GM19025 (cell line): ENCODE results near the gene SPNS1.
"Not testable (repeated sequence)": the region's sequence is repeated elsewhere in the genome, so short reads cannot be mapped to it uniquely, and the experiment has no call there.

Source experiments
- ATAC-seq: cut with Tn5 transposase; IDR thresholded peaks from one replicate; pipeline ENCODE4 v1.9.1; 2021; ENCODE audit warnings: mild to moderate bottlenecking, low read depth, moderate library complexity; ENCODE audit not compliant: unreplicated experiment

SPNS1 gene

DNA sequence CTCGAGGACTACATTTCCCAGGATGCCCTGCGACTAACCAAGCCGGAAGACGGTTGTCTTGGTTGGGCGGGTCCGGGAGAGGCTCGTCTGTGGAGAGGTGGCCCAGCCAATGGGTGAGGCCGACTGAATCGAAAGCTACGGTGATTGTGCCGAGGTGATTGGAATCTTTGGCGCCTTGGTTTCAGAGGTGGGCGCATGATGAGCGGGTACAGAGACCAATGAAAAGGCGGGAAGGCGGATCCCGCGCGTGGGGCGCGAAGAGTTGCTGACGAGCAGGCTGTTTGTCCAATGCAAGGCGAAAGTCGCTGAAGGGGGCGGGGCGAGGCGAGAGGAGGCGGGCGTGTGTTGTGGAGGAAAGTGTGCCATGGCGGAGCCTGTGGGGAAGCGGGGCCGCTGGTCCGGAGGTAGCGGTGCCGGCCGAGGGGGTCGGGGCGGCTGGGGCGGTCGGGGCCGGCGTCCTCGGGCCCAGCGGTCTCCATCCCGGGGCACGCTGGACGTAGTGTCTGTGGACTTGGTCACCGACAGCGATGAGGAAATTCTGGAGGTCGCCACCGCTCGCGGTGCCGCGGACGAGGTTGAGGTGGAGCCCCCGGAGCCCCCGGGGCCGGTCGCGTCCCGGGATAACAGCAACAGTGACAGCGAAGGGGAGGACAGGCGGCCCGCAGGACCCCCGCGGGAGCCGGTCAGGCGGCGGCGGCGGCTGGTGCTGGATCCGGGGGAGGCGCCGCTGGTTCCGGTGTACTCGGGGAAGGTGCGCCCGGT lies 23.7 kb upstream of the SPNS1 start, which contains the start of gene NFATC2IP:
Gene NFATC2IP (plus strand): TSS at position 290 of the 762 bp plus-strand sequence. CDS start 75 bp downstream, at position 365.
- ATAC-seq: peak; percentile 95

DNA sequence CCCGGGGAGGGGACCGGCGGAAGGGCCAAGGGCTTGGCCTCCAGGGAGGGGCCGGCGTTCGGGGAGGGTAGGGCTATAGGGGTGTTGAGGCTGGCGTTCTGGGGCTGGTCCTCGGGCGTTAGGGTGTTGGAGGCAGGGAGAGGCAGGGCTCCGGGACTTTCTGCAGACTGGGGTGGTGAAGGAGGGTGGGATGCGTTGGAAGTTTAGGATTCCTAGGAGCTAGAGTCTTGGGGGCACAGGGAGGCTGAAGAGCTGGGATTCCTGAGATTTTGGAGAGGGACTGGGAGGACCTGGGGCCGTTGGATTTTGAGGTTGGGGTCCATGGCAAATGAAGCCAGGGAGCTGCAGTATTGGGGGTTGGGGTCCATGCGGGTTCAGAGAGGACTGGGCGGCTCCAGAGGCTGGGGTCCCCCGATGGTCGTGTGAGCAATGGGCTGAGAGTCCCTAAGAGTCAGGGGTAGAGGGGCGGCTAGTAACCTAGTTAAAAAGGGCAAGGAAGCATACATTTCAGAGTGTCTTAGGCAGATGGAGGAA lies 23.1 kb upstream of the SPNS1 start:
- ATAC-seq: peak; percentile 6

DNA sequence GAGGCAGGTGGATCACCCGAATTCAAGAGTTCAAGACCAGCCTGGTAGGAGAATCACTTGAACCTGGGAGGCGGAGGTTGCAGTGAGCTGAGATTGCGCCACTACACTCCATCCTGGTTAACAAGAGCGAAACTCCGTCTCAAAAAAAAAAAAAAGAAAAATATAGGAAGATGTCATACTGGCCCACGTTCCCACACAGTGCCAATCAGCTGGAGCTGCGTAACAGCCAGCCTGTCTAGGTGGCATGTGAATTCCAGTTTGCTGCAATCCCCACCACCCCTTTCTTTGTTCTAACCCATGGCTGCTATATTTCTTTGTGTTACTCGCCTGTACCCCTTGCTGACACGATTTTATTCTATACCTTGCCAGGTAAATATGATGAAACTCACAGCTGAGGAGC lies 16.4 kb upstream of the SPNS1 start:
- ATAC-seq: no peak

DNA sequence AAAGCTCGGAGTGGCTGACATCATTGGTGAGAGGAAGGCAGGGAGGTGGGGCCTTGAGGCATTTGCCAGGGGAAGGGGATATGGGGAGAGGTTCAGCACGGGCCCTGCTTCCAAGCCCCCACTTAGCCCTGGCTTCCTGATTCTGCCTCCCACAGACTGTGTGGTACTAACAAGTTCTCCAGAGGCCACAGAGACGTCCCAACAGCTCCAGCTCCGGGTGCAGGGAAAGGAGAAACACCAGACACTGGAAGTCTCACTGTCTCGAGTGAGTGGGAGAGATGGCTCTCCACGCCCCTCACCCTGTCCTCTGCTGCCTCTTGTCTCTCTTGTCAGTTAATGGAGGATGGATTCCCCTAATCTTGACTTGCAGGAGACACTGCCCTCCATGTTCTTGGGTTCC lies 15.7 kb upstream of the SPNS1 start:
- ATAC-seq: no peak

DNA sequence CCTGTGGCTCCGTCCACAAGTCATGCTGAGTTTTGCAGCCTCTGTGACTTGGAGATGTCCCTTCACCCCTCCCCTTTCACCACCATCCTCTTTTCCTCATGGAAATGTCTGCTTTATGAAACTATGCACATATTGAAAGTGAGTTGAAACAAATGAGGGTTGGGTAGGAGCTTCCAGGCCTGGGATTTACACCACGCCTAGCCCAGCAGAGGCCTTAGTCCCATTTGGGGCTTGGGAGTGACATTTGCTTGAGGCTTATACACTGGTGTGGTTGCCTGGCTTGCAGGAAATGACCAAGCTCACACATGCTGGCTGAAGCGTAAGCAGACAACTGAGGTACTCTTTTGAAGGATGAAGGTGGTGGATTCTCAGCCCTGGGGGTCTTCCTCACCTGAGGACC lies 10.5 kb upstream of the SPNS1 start:
- ATAC-seq: no peak

DNA sequence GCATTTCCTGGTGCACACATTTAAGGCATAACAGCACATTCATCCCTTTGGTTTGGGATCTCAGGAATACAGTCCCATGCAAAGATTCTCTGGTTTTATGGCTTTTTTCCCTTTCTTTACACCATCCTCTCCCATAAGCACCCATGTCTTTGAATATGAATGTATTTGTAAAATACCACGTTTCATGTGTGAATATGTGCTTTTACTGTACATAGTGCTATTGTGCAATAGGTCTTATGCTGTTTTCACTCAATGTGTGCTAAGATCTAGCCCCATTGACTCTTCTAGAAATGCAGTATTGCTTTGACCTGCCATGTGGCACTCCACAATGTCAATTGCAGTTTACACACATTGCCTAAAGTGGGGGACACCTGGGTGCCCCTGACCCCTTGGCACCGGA lies 10.1 kb upstream of the SPNS1 start:
- ATAC-seq: no peak

DNA sequence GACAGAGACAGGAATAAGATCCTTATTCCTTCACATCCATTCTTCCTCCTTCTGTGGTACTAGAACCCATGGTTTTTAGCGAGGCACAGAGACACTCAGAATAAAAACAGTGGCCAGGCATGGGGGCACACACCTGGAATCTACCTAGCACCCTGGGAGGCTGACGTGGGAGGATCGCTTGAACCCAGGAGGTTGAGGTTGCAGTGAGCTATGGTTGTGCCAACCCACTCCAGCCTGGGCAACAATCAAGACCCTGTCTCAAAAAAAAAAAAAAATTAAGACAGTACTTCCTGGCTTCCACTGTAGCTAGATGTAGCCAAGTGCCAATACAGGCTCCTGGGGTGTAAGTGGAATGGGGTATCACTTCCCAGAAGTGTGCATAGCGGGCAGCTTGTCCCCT lies 7.4 kb upstream of the SPNS1 start:
- ATAC-seq: no peak

DNA sequence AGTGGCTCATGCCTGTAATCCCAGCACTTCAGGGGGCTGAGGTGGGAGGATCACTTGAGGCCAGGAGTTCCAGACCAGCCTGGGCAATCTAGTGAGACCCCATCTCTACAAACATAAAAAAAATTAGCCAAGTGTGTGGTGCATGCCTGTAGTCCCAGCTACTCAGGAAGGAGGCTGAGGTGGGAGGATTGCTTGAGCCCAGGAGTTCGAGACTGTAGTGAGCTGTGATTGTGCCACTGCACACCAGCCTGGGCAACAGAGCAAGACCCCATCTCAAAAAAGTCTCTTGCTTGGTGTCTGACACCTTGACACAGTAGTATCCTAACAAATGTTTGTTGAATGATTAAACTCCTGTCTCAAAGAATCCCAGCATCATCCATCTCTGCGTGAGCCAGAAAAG lies 4.9 kb upstream of the SPNS1 start:
- ATAC-seq: not testable (repeated sequence)

DNA sequence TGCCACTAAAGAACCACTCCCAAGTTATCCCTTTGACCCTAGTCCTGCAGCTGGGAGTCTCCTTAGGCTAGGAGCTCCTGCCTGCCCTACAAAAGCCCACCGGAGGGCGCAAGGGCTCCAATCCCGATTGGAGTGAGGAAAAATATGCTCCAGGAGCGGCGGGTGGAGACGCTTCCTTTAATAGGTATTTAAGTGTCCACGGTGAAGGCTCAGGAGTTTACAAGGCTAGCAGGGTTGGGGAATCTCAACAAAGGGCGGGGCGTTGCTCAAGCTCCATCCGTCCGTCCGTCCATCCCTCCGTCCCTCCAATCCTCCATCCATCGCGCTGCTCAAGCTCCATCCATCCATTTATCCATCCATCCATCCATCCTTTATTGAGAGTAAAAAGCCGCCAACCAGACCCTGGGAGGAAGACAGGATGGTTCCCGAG lies 556 bp upstream of the SPNS1 start:
- ATAC-seq: no peak

DNA sequence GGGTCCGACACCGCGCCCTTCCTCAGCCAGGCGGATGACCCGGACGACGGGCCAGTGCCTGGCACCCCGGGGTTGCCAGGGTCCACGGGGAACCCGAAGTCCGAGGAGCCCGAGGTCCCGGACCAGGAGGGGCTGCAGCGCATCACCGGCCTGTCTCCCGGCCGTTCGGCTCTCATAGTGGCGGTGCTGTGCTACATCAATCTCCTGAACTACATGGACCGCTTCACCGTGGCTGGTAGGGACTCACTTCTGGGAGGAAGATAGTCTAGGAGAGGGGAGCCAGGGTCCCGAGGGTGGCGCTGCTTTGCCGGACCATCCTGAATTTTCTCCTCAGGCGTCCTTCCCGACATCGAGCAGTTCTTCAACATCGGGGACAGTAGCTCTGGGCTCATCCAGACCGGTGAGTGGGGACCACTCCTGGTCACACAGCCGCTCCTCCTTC lies 601 bp downstream of the SPNS1 start:
- no peak for ATAC-seq

DNA sequence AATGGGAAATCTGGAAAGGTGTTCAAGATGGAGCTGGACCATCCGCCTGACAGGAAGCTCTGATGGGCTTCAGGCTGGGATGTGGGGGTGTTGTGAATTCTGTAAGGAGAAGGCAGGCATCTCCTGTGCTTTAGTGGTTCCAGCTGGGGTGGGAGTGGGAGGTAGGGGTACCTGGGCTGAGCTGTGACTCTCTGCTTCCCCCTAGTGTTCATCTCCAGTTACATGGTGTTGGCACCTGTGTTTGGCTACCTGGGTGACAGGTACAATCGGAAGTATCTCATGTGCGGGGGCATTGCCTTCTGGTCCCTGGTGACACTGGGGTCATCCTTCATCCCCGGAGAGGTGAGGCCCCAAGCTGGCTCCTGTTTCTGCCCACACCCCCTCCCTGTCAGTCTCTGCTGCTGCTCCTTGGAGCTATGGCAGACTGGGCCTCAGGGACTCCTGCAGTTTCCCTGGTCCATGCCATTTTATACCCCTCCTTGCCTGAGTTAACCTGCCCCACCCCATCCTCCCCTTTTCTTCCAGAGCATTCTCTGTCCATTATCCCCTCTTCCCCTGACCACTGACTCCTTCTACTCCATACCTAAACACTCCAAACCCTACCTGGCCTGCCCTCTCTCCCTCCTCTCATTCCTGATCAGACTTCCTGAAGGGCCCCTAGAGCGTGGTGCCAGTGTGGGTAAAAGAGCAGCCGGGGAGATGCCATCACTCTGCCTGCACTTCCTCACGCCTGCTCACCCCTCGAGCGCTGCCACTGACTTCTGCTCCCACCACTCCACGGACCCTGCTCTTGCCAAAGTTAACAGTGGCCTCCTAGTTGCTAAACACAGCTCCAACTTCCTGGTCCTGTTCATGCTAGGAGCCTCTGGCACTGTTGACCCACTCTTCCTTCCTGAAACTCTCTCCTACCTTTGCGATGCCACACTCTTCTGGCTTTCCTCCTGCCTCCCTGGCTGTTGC lies 3.4 kb downstream of the SPNS1 start:
- no peak for ATAC-seq

DNA sequence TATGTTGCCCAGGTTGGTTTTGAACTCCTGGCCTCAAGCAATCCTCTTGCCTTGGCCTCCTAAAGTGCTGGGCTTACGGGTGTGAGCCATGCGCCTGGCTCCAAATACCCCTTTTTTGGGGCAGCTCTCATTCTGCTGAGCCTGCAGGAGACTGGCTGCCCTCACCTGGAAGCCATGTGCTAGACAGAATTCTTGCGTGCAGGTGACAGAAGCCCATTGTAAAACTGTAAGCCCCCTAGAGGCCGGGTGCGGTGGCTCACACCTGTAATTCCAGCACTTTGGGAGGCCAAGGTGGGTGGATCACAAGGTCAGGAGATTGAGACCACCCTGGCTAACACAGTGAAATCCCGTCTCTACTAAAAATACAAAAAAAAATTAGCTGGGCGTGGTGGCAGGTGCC lies 5.8 kb downstream of the SPNS1 start:
- not testable (repeated sequence) for ATAC-seq

DNA sequence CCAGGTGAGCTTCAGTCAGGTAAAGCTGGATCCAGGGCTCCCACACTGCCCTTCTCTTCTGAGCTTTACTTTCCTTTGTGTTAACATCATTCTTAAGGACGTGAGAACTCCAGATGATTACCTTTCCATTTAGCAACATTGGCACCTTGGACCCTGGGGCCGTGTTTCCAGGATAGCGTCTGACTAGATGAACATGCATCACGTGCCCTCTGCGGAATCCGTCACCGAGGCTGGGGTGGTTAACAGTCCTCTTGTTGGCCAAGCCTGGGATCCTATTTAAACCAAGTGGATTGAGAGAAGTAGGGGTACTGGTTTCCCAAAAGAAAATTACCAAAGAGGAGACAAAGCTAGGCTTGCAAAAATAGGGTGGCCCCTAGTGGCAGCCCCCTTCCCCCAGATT lies 6.4 kb downstream of the SPNS1 start:
- no peak for ATAC-seq

DNA sequence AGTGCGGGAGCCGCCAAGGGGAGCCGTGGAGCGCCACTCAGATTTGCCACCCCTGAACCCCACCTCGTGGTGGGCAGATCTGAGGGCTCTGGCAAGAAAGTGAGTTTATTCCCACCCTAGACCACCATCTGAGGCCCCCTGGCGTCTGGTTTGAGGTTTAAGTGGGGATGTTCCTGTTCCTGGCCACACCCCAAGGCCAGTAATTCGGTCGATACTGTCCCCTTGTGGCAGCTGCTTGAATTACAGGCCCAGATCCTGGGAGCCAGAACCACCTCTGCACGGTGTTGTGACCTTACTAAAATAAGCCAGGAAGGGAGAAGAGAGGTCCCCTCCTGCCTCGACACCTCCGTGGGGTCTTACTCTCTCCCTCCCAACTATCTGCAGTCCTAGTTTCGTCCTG lies 6.9 kb downstream of the SPNS1 start:
- ATAC-seq: no peak

DNA sequence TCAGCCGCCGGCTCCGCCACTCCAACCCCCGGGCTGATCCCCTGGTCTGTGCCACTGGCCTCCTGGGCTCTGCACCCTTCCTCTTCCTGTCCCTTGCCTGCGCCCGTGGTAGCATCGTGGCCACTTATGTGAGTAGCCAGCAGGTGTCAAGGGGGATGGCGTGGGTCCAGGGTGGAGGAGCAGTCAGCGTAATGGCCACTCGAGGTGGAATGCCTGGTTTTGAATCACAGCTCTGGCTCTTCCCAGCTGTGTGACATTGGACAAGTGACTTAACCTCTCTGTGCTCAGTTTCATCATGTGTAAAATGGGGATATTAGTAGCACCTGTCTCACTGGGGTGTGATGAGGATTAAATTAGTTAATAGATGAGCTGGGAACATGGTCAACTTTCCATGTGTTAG lies 7.8 kb downstream of the SPNS1 start:
- ATAC-seq: no peak

DNA sequence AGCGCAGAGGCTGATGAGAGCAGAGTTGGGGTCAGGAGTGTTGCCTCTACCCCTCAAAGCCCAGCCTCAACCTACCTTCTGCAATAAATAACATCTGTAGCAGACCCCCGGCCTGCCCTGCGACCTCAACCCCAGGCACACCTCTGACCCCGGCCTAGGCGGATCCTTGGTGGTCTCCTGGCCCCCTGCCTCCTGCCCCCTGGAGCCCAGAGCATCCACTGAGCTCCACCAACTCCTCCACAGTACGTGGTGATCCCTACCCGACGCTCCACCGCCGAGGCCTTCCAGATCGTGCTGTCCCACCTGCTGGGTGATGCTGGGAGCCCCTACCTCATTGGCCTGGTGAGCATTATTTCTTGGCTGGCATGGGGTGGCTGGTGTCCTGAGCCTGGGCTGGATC lies 8.4 kb downstream of the SPNS1 start:
- ATAC-seq: no peak

DNA sequence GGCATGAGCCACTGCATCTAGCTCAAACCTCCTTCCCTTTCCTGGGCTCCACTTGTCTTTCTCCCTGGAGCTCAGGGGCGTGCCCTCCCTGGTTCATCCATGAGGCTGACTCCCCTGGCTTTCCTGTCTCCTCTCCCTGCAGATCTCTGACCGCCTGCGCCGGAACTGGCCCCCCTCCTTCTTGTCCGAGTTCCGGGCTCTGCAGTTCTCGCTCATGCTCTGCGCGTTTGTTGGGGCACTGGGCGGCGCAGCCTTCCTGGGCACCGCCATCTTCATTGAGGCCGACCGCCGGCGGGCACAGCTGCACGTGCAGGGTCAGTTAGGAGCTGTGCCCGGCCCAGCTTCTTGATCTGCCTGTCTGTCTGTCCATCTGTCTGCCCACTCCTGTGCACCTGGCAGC lies 9.1 kb downstream of the SPNS1 start:
- ATAC-seq: no peak

DNA sequence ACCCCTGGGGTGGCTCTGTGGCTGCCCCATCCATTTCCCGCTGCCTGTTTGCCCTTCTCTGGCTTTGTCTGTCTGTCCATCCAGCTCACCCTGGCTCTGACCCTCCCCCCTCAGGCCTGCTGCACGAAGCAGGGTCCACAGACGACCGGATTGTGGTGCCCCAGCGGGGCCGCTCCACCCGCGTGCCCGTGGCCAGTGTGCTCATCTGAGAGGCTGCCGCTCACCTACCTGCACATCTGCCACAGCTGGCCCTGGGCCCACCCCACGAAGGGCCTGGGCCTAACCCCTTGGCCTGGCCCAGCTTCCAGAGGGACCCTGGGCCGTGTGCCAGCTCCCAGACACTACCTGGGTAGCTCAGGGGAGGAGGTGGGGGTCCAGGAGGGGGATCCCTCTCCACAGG lies 9.5 kb downstream of the SPNS1 start:
- ATAC-seq: no peak

DNA sequence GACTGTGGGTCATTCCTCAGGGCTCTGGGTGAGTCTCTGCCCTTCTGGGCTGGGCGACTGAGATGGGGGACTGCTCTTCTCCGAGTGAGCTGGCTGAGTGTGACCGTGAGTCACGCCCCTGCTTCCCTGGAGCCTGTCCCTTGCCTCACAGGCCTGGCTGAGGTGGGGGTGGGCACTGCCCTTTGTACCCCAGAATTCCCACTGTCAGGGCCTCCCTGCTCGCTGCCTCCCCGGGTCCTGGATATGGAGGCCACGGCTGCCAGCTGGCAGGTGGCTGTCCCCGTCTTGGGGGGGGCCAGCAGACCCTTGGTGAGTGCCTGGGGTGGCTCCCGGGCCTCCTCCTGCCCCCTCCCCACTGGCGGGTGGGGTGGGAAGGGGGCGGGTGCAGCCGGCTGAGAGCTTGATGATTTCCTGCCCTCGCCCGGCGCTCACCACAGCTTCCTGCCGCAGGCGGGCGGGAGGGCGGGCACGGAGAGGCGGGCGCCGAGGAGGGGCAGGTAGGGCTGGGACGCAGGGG lies 10.1 kb downstream of the SPNS1 start, which contains the start of gene LAT:
Gene LAT (plus strand): TSS at position 434 of the 517 bp plus-strand sequence. CDS start 366 bp downstream, outside the sequence.
- ATAC-seq: no peak

DNA sequence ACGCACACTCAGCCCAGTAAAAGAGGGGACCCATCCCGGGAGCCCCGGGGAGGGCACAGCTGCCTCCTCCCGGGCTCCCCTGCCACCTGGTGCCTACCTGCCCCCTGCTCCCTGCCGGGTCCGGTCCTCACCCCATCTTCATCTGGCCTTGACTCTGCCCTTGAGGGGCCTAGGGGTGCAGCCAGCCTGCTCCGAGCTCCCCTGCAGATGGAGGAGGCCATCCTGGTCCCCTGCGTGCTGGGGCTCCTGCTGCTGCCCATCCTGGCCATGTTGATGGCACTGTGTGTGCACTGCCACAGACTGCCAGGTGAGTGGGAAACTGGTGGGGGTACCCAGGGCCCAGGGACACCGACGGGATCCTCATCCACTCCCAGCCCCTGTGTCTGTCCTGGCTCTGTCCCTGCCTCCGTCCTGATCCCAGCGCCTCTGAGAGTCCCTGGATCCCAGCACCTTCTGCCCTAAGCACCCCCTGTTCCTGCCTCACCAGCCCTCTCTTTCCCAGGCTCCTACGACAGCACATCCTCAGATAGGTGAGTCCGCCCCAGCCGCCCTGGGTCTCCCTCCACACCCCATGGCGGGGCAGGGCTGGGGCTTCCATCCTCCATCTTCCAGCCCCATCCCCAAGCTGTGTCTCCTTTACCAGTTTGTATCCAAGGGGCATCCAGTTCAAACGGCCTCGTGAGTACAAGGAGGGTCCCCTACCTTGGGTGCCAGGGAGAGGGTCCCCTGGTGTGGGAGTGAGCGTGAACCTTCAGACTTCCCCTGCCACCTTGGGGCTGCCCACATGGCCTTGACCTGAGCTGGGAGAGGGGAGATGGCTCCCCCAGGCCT lies 10.8 kb downstream of the SPNS1 start:
- ATAC-seq: no peak
